ENCODE measurements around the gene MLNR.

DNA sequence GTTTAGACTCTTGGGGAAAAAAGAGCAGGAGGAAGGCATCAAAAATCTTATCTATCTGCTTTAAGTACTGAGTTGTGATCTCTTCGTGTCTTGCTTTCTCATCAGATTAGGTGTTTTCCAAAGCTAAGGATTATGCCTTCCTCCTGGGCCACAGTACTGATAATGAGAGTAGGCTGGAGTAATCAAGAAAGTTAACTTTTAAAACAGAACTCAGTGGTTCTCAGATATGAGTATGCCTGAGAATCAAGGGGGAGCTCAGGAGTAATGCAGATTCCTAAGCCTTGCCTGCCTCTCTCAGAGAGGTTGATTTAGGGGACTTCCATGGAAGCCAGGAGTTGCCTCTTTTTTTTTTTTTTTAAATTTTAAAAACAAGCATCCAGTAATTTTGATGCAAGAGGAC lies 51.1 kb downstream of the MLNR start:
- TF ChIP-seq, protein P1, sequence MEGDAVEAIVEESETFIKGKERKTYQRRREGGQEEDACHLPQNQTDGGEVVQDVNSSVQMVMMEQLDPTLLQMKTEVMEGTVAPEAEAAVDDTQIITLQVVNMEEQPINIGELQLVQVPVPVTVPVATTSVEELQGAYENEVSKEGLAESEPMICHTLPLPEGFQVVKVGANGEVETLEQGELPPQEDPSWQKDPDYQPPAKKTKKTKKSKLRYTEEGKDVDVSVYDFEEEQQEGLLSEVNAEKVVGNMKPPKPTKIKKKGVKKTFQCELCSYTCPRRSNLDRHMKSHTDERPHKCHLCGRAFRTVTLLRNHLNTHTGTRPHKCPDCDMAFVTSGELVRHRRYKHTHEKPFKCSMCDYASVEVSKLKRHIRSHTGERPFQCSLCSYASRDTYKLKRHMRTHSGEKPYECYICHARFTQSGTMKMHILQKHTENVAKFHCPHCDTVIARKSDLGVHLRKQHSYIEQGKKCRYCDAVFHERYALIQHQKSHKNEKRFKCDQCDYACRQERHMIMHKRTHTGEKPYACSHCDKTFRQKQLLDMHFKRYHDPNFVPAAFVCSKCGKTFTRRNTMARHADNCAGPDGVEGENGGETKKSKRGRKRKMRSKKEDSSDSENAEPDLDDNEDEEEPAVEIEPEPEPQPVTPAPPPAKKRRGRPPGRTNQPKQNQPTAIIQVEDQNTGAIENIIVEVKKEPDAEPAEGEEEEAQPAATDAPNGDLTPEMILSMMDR (conservative IDR thresholded peaks at IDR 0.05): no peak
- TF ChIP-seq ZFX (IDR thresholded peaks at IDR 0.05): no peak
